Measurements from ENCODE around the gene ZFP3. TPM values are rescaled to one million over a fixed set of nuclear protein-coding genes. Genes with fewer than 3 reads are reported as not detected.
A peak's percentile ranks its signal among the peaks of the same experiment; 100 is the strongest.

ZFP3 gene
- total and polyA plus RNA-seq, 2 of the 4 experiments (the other 2 are of a cell fraction), result 0.54 to 0.75 TPM

DNA sequence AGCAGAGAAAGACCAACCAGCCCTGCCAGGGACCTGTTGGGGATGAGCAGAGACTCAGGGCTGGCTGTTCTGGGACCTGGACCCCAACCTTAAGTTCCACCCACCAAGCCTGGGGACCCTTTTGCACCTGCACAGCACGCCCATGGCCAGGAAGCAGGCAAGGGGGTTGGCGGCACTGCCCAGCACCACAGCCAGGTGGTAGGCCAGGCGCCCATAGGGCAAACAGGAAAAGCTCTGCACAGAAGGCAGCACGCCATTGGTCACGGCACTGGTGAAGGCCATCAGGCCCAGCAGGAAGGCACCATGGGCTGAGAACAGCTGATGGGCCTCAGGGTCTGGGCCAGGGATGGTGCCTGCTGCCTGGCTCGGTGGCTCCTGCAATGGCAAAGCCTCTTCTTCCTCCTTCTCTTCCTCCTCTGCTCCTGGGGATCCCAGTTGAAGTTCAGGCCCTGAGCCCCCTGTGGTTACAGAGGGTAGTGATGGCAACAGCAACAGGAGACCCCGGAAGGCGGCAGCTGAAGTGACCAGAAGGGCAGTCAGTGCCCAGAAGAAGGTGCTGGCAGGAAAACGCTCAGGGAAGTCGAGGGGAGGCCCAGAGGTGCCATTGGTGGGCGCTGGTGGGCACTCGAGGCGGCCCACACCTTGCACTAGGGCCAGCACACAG, 44.8 kb upstream of the ZFP3 start:
- peak overlapping the region; percentile 33 for H2AFZ ChIP-seq (replicated peaks; ENCODE audit: low read length, poor library complexity)

More for the DNA sequence above, 44.8 kb upstream of the ZFP3 start:
- Histone ChIP-seq H4K20me1 (ENCODE audit: insufficient read depth, low read length) (no peaks in the 10 kb centered on the region), H3K27ac (ENCODE audit: insufficient read depth, low read length) (no peak overlapping the region), H3K9me1 (ENCODE audit: insufficient read depth, low read length) (no peaks in the 10 kb centered on the region; the same call in 1 of the 2 replicates), H2BK120ac (ENCODE audit: low read depth, low read length) (no peak overlapping the region), H3K36me3 (ENCODE audit: control insufficient read depth, insufficient read depth, low read length) (no peaks in the 10 kb centered on the region), H4K91ac (ENCODE audit: insufficient read depth, low read depth, low read length) (no peak overlapping the region), H2AK9ac (replicated peaks; ENCODE audit: low read depth, low read length, poor library complexity) (peak overlapping the region; percentile 65), H3K18ac (ENCODE audit: low read depth, low read length) (no peak overlapping the region), H3K23ac (ENCODE audit: low read depth, low read length) (no peak overlapping the region), H3K4me3 (ENCODE audit: insufficient read depth, low read depth, low read length) (no peak overlapping the region), H2AK5ac (ENCODE audit: low read depth, low read length) (no peak overlapping the region), H2BK5ac (ENCODE audit: low read depth, low read length, poor library complexity, severe bottlenecking) (no peak overlapping the region), H3K79me1 (ENCODE audit: low read depth in 1 of 2, low read length in 2 of 2) (no peaks in the 10 kb centered on the region), H4K8ac (ENCODE audit: low read depth in 2 of 2, low read length in 2 of 2) (no peak overlapping the region), H3K9me3 (ENCODE audit: control insufficient read depth, insufficient read depth, low read length) (no peaks in the 10 kb centered on the region), H2BK20ac (ENCODE audit: low read depth, low read length) (no peak overlapping the region), H3K4me2 (ENCODE audit: low read depth, low read length) (no peak overlapping the region), H3K9ac (ENCODE audit: low read depth, low read length) (no peak overlapping the region), H2BK15ac (ENCODE audit: low read depth, low read length) (no peak overlapping the region), H4K5ac (ENCODE audit: low read depth, low read length) (no peak overlapping the region), H3K27me3 (ENCODE audit: control insufficient read depth, insufficient read depth, low read length) (peaks cover 8% of the 10 kb centered on the region), H3K56ac (ENCODE audit: extremely low read depth, insufficient read depth, low read length) (no peak overlapping the region), H3K4ac (ENCODE audit: low read depth, low read length) (no peak overlapping the region), H3K14ac (replicated peaks; ENCODE audit: low read depth, low read length) (no peak overlapping the region), H3K4me1 (ENCODE audit: control insufficient read depth, insufficient read depth, low read length) (no peaks in the 10 kb centered on the region)
- ATAC-seq (ENCODE audit: low read depth), result no peak
- ChIA-PET POLR2A (ENCODE audit: unreplicated experiment) (no interaction called here), CTCF (no interaction called here)
- no peak for DNase-seq
- no TSS peak for BruUV-seq (replicated peaks)
- TF ChIP-seq CEBPB (IDR thresholded peaks at IDR 0.05; ENCODE audit: low read depth, low read length), result no peak
- no peak for TF ChIP-seq NFE2L2 (IDR thresholded peaks at IDR 0.05; ENCODE audit: low read depth, low read length)
- TF ChIP-seq MAFK (IDR thresholded peaks at IDR 0.05; ENCODE audit: low read depth, low read length), result no peak
- no peak for TF ChIP-seq FOS (IDR thresholded peaks at IDR 0.05; ENCODE audit: low read depth, low read length)
- no peak for TF ChIP-seq CHD1 (IDR thresholded peaks at IDR 0.05; ENCODE audit: low read depth, low read length)
- TF ChIP-seq MXI1 (IDR thresholded peaks at IDR 0.05; ENCODE audit: borderline replicate concordance, low read depth, low read length), result no peak
- TF ChIP-seq SMC3 (IDR thresholded peaks at IDR 0.05; ENCODE audit: low read depth, low read length), result no peak
- TF ChIP-seq POLR2A (IDR thresholded peaks at IDR 0.05; ENCODE audit: low read depth, low read length), result no peak
- TF ChIP-seq, protein P1, sequence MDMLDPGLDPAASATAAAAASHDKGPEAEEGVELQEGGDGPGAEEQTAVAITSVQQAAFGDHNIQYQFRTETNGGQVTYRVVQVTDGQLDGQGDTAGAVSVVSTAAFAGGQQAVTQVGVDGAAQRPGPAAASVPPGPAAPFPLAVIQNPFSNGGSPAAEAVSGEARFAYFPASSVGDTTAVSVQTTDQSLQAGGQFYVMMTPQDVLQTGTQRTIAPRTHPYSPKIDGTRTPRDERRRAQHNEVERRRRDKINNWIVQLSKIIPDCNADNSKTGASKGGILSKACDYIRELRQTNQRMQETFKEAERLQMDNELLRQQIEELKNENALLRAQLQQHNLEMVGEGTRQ (IDR thresholded peaks at IDR 0.05; ENCODE audit: low read depth, low read length), result no peak
- TF ChIP-seq, protein P2, sequence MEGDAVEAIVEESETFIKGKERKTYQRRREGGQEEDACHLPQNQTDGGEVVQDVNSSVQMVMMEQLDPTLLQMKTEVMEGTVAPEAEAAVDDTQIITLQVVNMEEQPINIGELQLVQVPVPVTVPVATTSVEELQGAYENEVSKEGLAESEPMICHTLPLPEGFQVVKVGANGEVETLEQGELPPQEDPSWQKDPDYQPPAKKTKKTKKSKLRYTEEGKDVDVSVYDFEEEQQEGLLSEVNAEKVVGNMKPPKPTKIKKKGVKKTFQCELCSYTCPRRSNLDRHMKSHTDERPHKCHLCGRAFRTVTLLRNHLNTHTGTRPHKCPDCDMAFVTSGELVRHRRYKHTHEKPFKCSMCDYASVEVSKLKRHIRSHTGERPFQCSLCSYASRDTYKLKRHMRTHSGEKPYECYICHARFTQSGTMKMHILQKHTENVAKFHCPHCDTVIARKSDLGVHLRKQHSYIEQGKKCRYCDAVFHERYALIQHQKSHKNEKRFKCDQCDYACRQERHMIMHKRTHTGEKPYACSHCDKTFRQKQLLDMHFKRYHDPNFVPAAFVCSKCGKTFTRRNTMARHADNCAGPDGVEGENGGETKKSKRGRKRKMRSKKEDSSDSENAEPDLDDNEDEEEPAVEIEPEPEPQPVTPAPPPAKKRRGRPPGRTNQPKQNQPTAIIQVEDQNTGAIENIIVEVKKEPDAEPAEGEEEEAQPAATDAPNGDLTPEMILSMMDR (conservative IDR thresholded peaks at IDR 0.05; ENCODE audit: low read depth, low read length), result no peak
- no peak for TF ChIP-seq BHLHE40 (IDR thresholded peaks at IDR 0.05; ENCODE audit: low read depth, low read length)
- TF ChIP-seq RFX5 (IDR thresholded peaks at IDR 0.05; ENCODE audit: low read depth, low read length), result no peak
- 88% methylated on average over 10 of the region's 13 CpGs; no CpG with 5 or more reads in 1 of the 2 experiments for WGBS, 2 experiments (ENCODE audit: extremely low coverage in 2 of 2, insufficient read length in 1 of 2)
- intact Hi-C loops (cut with micrococcal nuclease) (no loop called here), in situ Hi-C loops (cut with MboI; ENCODE audit: low sequenced_read_pairs) (no loop called here), dilution Hi-C loops (cut with HindIII; ENCODE audit: low sequenced_read_pairs, unreplicated experiment) (no loop called here)
